Lower leg skin (tissue), 3 donors: ENCODE data around the gene FKBP1A.

Source experiments
- CTCF ChIP-seq, 3 donors: fragments of 450-650 bp; IDR thresholded peaks; one replicate each; pipeline ENCODE4 v1.5.1; 2016; ENCODE audit warnings: antibody characterized with exemption in 3 of 3, mild to moderate bottlenecking in 3 of 3, moderate library complexity in 2 of 3
- POLR2A ChIP-seq, 2 donors: fragments of 450-650 bp; IDR thresholded peaks; one replicate each; pipeline ENCODE4 v1.6.1; 2016 to 2017; ENCODE audit warnings: antibody characterized with exemption in 2 of 2, mild to moderate bottlenecking in 1 of 2, moderate library complexity in 1 of 2

GRCh38 chr20:1373036-1373435, 19.8 kb downstream of the FKBP1A start:
- TF ChIP-seq CTCF (IDR thresholded peaks at IDR 0.05), result no peak
- TF ChIP-seq POLR2A (IDR thresholded peaks at IDR 0.05), result no peak
